IMR-90 (cell line): ENCODE results near the gene PDZD2. TPM values are rescaled to one million over a fixed set of nuclear protein-coding genes. Genes with fewer than 3 reads are reported as not detected.

Experiments used
- ATAC-seq: fragments of 200-7000 bp; cut with Tn5 transposase; 2 replicates; pipeline ENCODE4 v1.9.1; 2020; ENCODE audit warnings: low read depth, mild to moderate bottlenecking, moderate library complexity
- BruUV-seq: library from RNA; stranded (reverse); fragments of 400-500 nt; replicated peaks from 2 replicates; lab custom pipeline; 2021; lab: Mats Ljungman, UMichigan
- CTCF ChIA-PET: fragments of 300-600 bp; formaldehyde crosslinking; extraction: SDS; loops from one replicate; lab custom pipeline; 2021; ENCODE audit warnings: antibody characterized with exemption; lab: Yijun Ruan, JAX
- POLR2A ChIA-PET: fragments of 300-600 bp; sonication (Branson Sonifier 250); formaldehyde crosslinking; loops from one replicate; lab custom pipeline; 2022; ENCODE audit warnings: antibody characterized with exemption; ENCODE audit not compliant: unreplicated experiment; lab: Charles Lee
- DNase-seq: peaks from one replicate; pipeline ENCODE4 v3.0.0; 2013
- H2AFZ ChIP-seq: replicated peaks from 2 replicates; pipeline ENCODE3; 2013; ENCODE audit warnings: low read length, mild to moderate bottlenecking; ENCODE audit not compliant: poor library complexity
- H2AK5ac ChIP-seq: 2 replicates; pipeline ENCODE4 v1.6.1; 2013; ENCODE audit warnings: low read depth, low read length, inconsistent platforms
- H2AK9ac ChIP-seq: replicated peaks from 2 replicates; pipeline ENCODE3; 2013; ENCODE audit warnings: mild to moderate bottlenecking, low read depth, low read length, moderate library complexity; ENCODE audit not compliant: poor library complexity
- H2BK120ac ChIP-seq: 2 replicates; pipeline ENCODE4 v1.6.1; 2013; ENCODE audit warnings: low read depth, low read length, inconsistent platforms
- H2BK15ac ChIP-seq: 3 replicates; pipeline ENCODE4 v1.6.1; 2013; ENCODE audit warnings: low read depth, low read length, inconsistent platforms
- H2BK20ac ChIP-seq: 2 replicates; pipeline ENCODE4 v1.6.1; 2013; ENCODE audit warnings: low read depth, mild to moderate bottlenecking, inconsistent platforms, low read length, moderate library complexity
- H2BK5ac ChIP-seq: 2 replicates; pipeline ENCODE4 v1.6.1; 2013; ENCODE audit warnings: mild to moderate bottlenecking, low read depth, low read length, inconsistent platforms; ENCODE audit not compliant: poor library complexity, severe bottlenecking
- H3K14ac ChIP-seq: replicated peaks from 2 replicates; pipeline ENCODE4 v1.6.1; 2013; ENCODE audit warnings: low read depth, low read length, inconsistent platforms
- H3K18ac ChIP-seq: 2 replicates; pipeline ENCODE4 v1.6.1; 2013; ENCODE audit warnings: low read depth, low read length, control low read depth
- H3K23ac ChIP-seq: 2 replicates; pipeline ENCODE4 v1.6.1; 2013; ENCODE audit warnings: low read depth, low read length, inconsistent platforms
- H3K27ac ChIP-seq: 2 replicates; pipeline ENCODE4 v1.5.1; 2013; ENCODE audit warnings: mild to moderate bottlenecking, control low read depth, low read length; ENCODE audit not compliant: insufficient read depth
- H3K27me3 ChIP-seq: 2 replicates; pipeline ENCODE4 v1.6.1; 2013; ENCODE audit warnings: low read length; ENCODE audit not compliant: control insufficient read depth, insufficient read depth
- H3K36me3 ChIP-seq: 2 replicates; pipeline ENCODE4 v1.6.1; 2013; ENCODE audit warnings: low read length, mixed read lengths; ENCODE audit not compliant: control insufficient read depth, insufficient read depth
- H3K4ac ChIP-seq: 2 replicates; pipeline ENCODE4 v1.6.1; 2013; ENCODE audit warnings: low read depth, low read length, inconsistent platforms
- H3K4me1 ChIP-seq: 2 replicates; pipeline ENCODE4 v1.6.1; 2013; ENCODE audit warnings: low read length, mixed read lengths; ENCODE audit not compliant: control insufficient read depth, insufficient read depth
- H3K4me2 ChIP-seq: 2 replicates; pipeline ENCODE4 v1.6.1; 2013; ENCODE audit warnings: low read depth, mild to moderate bottlenecking, control low read depth, low read length, moderate library complexity
- H3K4me3 ChIP-seq: 2 replicates; pipeline ENCODE4 v1.5.1; 2013; ENCODE audit warnings: low read depth, mild to moderate bottlenecking, control low read depth, low read length, moderate library complexity; ENCODE audit not compliant: insufficient read depth
- H3K56ac ChIP-seq: 2 replicates; pipeline ENCODE4 v1.6.1; 2013; ENCODE audit warnings: low read length, inconsistent platforms; ENCODE audit not compliant: insufficient read depth; ENCODE audit errors: extremely low read depth
- H3K79me1 ChIP-seq, 2 experiments: 2 replicates each; pipeline ENCODE4 v1.6.1; 2013; ENCODE audit warnings: low read length in 2 of 2, inconsistent platforms in 1 of 2, low read depth in 1 of 2
- H3K9ac ChIP-seq: 2 replicates; pipeline ENCODE4 v1.6.1; 2013; ENCODE audit warnings: low read depth, low read length, control low read depth
- H3K9me1 ChIP-seq: 2 replicates; pipeline ENCODE4 v1.6.1; 2013; ENCODE audit warnings: low read length, inconsistent platforms; ENCODE audit not compliant: insufficient read depth
- H3K9me3 ChIP-seq: 2 replicates; pipeline ENCODE4 v1.6.1; 2013; ENCODE audit warnings: low read length; ENCODE audit not compliant: control insufficient read depth, insufficient read depth
- H4K20me1 ChIP-seq: 2 replicates; pipeline ENCODE4 v1.6.1; 2013; ENCODE audit warnings: low read length, inconsistent platforms; ENCODE audit not compliant: insufficient read depth
- H4K5ac ChIP-seq: 2 replicates; pipeline ENCODE4 v1.6.1; 2013; ENCODE audit warnings: mild to moderate bottlenecking, low read depth, low read length, control low read depth
- H4K8ac ChIP-seq, 2 experiments: 2 replicates each; pipeline ENCODE4 v1.6.1; 2013; ENCODE audit warnings: low read depth in 2 of 2, low read length in 2 of 2, control low read depth in 1 of 2, inconsistent platforms in 1 of 2
- H4K91ac ChIP-seq: 2 replicates; pipeline ENCODE4 v1.6.1; 2013; ENCODE audit warnings: low read depth, low read length, inconsistent platforms; ENCODE audit not compliant: insufficient read depth
- CEBPB ChIP-seq: IDR thresholded peaks from 2 replicates; pipeline ENCODE4 v1.6.1; 2012; ENCODE audit warnings: low read depth, low read length, improper control_type of control experiment
- ELK1 ChIP-seq: fragments of 150-350 bp; IDR thresholded peaks from 2 replicates; pipeline ENCODE4 v1.6.1; 2016; ENCODE audit warnings: low read depth, mild to moderate bottlenecking, low read length, moderate library complexity, borderline replicate concordance
- MAZ ChIP-seq: IDR thresholded peaks from 2 replicates; pipeline ENCODE4 v1.6.1; 2012; ENCODE audit warnings: low read depth, mild to moderate bottlenecking, low read length, improper control_type of control experiment, moderate library complexity, borderline replicate concordance
- POLR2A ChIP-seq: IDR thresholded peaks from 2 replicates; pipeline ENCODE4 v1.6.1; 2012; ENCODE audit warnings: mild to moderate bottlenecking, low read depth, low read length
- RFX5 ChIP-seq: IDR thresholded peaks from 2 replicates; pipeline ENCODE4 v1.8.0; 2012; ENCODE audit warnings: low read depth, mild to moderate bottlenecking, low read length, moderate library complexity
- WGBS, 2 experiments: methylation state at CpG; one replicate each; pipeline versions ENCODE4 v1.1.5 to v1.1.7; 2013; ENCODE audit warnings: missing lambda C conversion rate in 2 of 2; ENCODE audit not compliant: insufficient read length in 1 of 2; ENCODE audit errors: extremely low coverage in 2 of 2; 5-methylcytosine and 5-hydroxymethylcytosine counted together
- dilution Hi-C: fragments of 300-500 bp; cut with HindIII; formaldehyde crosslinking; loops from one replicate; pipeline ENCODE4 v1.14.3; 2018; ENCODE audit warnings: low sequenced_read_pairs; ENCODE audit not compliant: unreplicated experiment
- in situ Hi-C: fragments of 300-500 bp; cut with MboI; formaldehyde crosslinking; loops from 3 replicates; pipeline ENCODE4 v1.14.3; 2019; ENCODE audit warnings: low sequenced_read_pairs, inconsistent platforms, mixed read lengths
- intact Hi-C: fragments of 100-400 bp; cut with micrococcal nuclease; formaldehyde crosslinking; loops from 2 replicates; pipeline ENCODE4 v1.10.0; 2022
- polyA plus RNA-seq, 3 experiments: library from polyadenylated mRNA; depleted of rRNA; stranded (reverse); fragments of >200 nt; gene quantifications; 2 replicates each; pipeline ENCODE4 v1.2.3, GENCODE V29; 2012; ENCODE audit warnings: low replicate concordance in 1 of 3
- total RNA-seq: library from RNA; depleted of rRNA; stranded (reverse); fragments of >200 nt; gene quantifications from 2 replicates; pipeline ENCODE4 v1.2.3, GENCODE V29; 2012
- TF ChIP-seq, protein P1 (sequence below): fragments of 150-350 bp; IDR thresholded peaks from 2 replicates; pipeline ENCODE4 v1.6.1; 2017; ENCODE audit warnings: mild to moderate bottlenecking, antibody characterized with exemption, low read length, low read depth
- TF ChIP-seq, protein P2 (sequence below): conservative IDR thresholded peaks from 2 replicates; pipeline ENCODE4 v1.5.1; 2012; ENCODE audit warnings: mild to moderate bottlenecking, low read depth, low read length, improper control_type of control experiment

Gene PDZD2
- total and polyA plus RNA-seq, 2 of the 4 experiments (the other 2 are of a cell fraction): under 0.01 to 0.02 TPM

DNA sequence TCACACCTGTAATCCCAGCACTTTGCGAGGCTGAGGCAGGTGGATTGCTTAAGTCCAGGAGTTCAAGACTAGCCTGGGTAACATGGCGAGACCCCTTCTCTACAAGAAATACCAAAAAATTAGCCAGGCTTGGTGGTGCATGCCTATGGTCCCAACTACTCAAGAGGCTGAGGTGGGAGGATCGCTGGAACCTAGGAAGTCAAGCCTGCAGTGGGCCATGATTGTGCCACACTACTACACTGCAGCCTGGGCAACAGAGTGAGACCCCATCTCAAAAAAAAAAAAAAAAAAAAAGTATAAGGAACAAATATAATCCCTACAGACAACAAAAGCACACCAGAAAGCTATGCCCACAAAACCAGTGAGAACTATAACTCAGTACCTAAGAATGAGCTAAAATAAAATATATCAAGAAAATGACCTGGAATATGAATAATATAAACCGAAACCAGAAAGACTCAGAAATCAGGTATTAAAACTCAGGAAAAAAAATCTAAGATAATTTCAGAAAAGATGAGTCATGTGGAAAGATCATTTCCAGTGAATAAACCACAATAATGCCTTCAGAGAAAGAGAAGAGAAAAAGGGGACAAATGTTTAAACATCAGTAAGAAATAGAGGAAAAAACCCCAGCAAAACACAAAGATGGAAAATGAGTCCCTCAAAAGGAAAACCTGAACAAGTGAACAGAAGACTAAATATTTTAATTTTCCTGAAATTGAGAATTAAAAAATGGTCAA lies 477.8 kb downstream of the PDZD2 start:
- H2BK5ac ChIP-seq: no peak overlapping the region
- H3K4ac ChIP-seq: no peak overlapping the region
- no peak overlapping the region for H3K56ac ChIP-seq
- ChIA-PET CTCF (interaction anchor here (1.0 kb wide), 1 partner anchor 10 kb away, joined by 3 read pairs; no protein-coding TSS in a partner anchor), POLR2A (no interaction called here)
- H3K23ac ChIP-seq: no peak overlapping the region
- dilution Hi-C loops: no loop called here
- intact Hi-C loops: no loop called here
- H3K4me1 ChIP-seq: peaks cover 6% of the 10 kb centered on the region; the same call in 1 of the 2 replicates
- H4K91ac ChIP-seq: no peak overlapping the region
- no CpG with 5 or more reads among the region's 4 CpGs for WGBS, 2 experiments
- no peak overlapping the region for H4K5ac ChIP-seq
- H3K4me3 ChIP-seq: no peak overlapping the region
- ATAC-seq (peak; percentile 19; the same call in 1 of the 2 replicates), DNase-seq (peak; percentile 34)
- H2BK15ac ChIP-seq: no peak overlapping the region
- H2AK5ac ChIP-seq: no peak overlapping the region
- no peak overlapping the region for H2AK9ac ChIP-seq
- no peaks in the 10 kb centered on the region for H3K9me3 ChIP-seq
- H2AFZ ChIP-seq: no peak overlapping the region
- peaks cover 9% of the 10 kb centered on the region; the same call in 1 of the 2 replicates for H4K20me1 ChIP-seq
- no peaks in the 10 kb centered on the region for H3K27me3 ChIP-seq
- no peak overlapping the region for H3K14ac ChIP-seq
- no peak overlapping the region for H3K27ac ChIP-seq
- no peak overlapping the region for H3K18ac ChIP-seq
- BruUV-seq: no TSS peak
- TF ChIP-seq ELK1: no peak
- no peak for TF ChIP-seq POLR2A
- TF ChIP-seq, protein P1, sequence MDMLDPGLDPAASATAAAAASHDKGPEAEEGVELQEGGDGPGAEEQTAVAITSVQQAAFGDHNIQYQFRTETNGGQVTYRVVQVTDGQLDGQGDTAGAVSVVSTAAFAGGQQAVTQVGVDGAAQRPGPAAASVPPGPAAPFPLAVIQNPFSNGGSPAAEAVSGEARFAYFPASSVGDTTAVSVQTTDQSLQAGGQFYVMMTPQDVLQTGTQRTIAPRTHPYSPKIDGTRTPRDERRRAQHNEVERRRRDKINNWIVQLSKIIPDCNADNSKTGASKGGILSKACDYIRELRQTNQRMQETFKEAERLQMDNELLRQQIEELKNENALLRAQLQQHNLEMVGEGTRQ: no peak
- no peak for TF ChIP-seq MAZ
- TF ChIP-seq RFX5: no peak
- TF ChIP-seq, protein P2, sequence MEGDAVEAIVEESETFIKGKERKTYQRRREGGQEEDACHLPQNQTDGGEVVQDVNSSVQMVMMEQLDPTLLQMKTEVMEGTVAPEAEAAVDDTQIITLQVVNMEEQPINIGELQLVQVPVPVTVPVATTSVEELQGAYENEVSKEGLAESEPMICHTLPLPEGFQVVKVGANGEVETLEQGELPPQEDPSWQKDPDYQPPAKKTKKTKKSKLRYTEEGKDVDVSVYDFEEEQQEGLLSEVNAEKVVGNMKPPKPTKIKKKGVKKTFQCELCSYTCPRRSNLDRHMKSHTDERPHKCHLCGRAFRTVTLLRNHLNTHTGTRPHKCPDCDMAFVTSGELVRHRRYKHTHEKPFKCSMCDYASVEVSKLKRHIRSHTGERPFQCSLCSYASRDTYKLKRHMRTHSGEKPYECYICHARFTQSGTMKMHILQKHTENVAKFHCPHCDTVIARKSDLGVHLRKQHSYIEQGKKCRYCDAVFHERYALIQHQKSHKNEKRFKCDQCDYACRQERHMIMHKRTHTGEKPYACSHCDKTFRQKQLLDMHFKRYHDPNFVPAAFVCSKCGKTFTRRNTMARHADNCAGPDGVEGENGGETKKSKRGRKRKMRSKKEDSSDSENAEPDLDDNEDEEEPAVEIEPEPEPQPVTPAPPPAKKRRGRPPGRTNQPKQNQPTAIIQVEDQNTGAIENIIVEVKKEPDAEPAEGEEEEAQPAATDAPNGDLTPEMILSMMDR: no peak
- no peak for TF ChIP-seq CEBPB
- no peak overlapping the region for H2BK20ac ChIP-seq
- no peak overlapping the region for H2BK120ac ChIP-seq
- peaks cover 9% of the 10 kb centered on the region; the same call in 1 of the 2 replicates for H3K9me1 ChIP-seq
- H3K4me2 ChIP-seq: no peak overlapping the region
- peaks cover 32 to 48% of the 10 kb centered on the region in 2 experiments for H3K79me1 ChIP-seq
- peaks cover 26% of the 10 kb centered on the region for H3K36me3 ChIP-seq
- no peak overlapping the region for H3K9ac ChIP-seq
- in situ Hi-C loops: no loop called here
- no peak overlapping the region for H4K8ac ChIP-seq
